Caco-2 (cell line): Measurements from ENCODE around the gene HEATR5A. TPM values are rescaled to one million over a fixed set of nuclear protein-coding genes. Genes with fewer than 3 reads are reported as not detected.

Source experiments
- BruUV-seq: library from RNA; stranded (reverse); fragments of 400-500 nt; replicated peaks from 2 replicates; lab custom pipeline; 2021; lab: Mats Ljungman, UMichigan
- CTCF ChIA-PET: fragments of 300-600 bp; sonication (Branson Sonifier 250); formaldehyde crosslinking; loops from one replicate; lab custom pipeline; 2022; ENCODE audit warnings: antibody characterized with exemption; lab: Charles Lee
- POLR2A ChIA-PET: fragments of 300-600 bp; sonication (Branson Sonifier 250); formaldehyde crosslinking; loops from one replicate; lab custom pipeline; 2022; ENCODE audit warnings: antibody characterized with exemption; lab: Charles Lee
- DNase-seq, 2 experiments: peaks; one replicate each; pipeline versions ENCODE4 v3.0.0 to v3.0.0-alpha.2; 2020 to 2022
- H3K27me3 ChIP-seq: replicated peaks from 2 replicates; pipeline ENCODE4 v1.6.0; 2011; ENCODE audit warnings: low read length; ENCODE audit not compliant: control insufficient read depth, insufficient read depth
- H3K36me3 ChIP-seq: 2 replicates; pipeline ENCODE4 v1.5.1; 2011; ENCODE audit warnings: low read length; ENCODE audit not compliant: control insufficient read depth, insufficient read depth
- H3K4me1 ChIP-seq: fragments of 250-450 bp; sonication (Bioruptor Pico); 2 replicates; pipeline ENCODE4 v1.5.1; 2020; ENCODE audit warnings: mild to moderate bottlenecking
- H3K4me3 ChIP-seq: 2 replicates; pipeline ENCODE4 v1.5.1; 2011; ENCODE audit warnings: low read depth, mild to moderate bottlenecking, control low read depth, low read length
- H3K9me3 ChIP-seq: fragments of 250-450 bp; sonication (Bioruptor Pico); 2 replicates; pipeline ENCODE4 v1.5.1; 2020; ENCODE audit warnings: mild to moderate bottlenecking, moderate library complexity
- H3K27ac Mint-ChIP-seq: one replicate; pipeline ENCODE4 v1.8.0; 2022; ENCODE audit warnings: mixed read lengths; ENCODE audit not compliant: unreplicated experiment
- H3K27me3 Mint-ChIP-seq: one replicate; pipeline ENCODE4 v1.8.0; 2022; ENCODE audit warnings: mixed read lengths; ENCODE audit not compliant: insufficient read depth, unreplicated experiment
- H3K36me3 Mint-ChIP-seq: one replicate; pipeline ENCODE4 v1.8.0; 2022; ENCODE audit warnings: mild to moderate bottlenecking, mixed read lengths; ENCODE audit not compliant: insufficient read depth, unreplicated experiment
- H3K4me1 Mint-ChIP-seq: one replicate; pipeline ENCODE4 v1.8.0; 2022; ENCODE audit warnings: low read depth, mixed read lengths; ENCODE audit not compliant: unreplicated experiment
- H3K4me3 Mint-ChIP-seq: one replicate; pipeline ENCODE4 v1.8.0; 2022; ENCODE audit warnings: mild to moderate bottlenecking, moderate library complexity, mixed read lengths; ENCODE audit not compliant: unreplicated experiment
- H3K9me3 Mint-ChIP-seq: one replicate; pipeline ENCODE4 v1.8.0; 2022; ENCODE audit warnings: mixed read lengths; ENCODE audit not compliant: unreplicated experiment
- CTCF ChIP-seq, 2 experiments: fragments of 200-600 bp in 1 of 2; IDR thresholded peaks; 1 replicate in 1 of 2; 2 replicates in 1 of 2; pipeline versions ENCODE4 v1.5.1 to v1.8.0; 2011 to 2022; ENCODE audit warnings: antibody characterized with exemption in 1 of 2, control low read depth in 1 of 2, inconsistent platforms in 1 of 2, low read depth in 1 of 2, low read length in 1 of 2, mild to moderate bottlenecking in 1 of 2, moderate library complexity in 1 of 2; ENCODE audit not compliant: insufficient read depth in 1 of 2, severe bottlenecking in 1 of 2, unreplicated experiment in 1 of 2
- intact Hi-C: fragments of 100-400 bp; cut with micrococcal nuclease; formaldehyde crosslinking; loops from one replicate; pipeline ENCODE4 v1.10.0; 2022; ENCODE audit not compliant: unreplicated experiment
- total RNA-seq: library from RNA; stranded (reverse); gene quantifications from 2 replicates; pipeline ENCODE4 v1.2.3, GENCODE V29; 2022

HEATR5A gene
- total RNA-seq, 1 experiment from 2014 or later, result 55.6 TPM

GRCh38 chr14:31449136-31449535 is 28.8 kb upstream of the HEATR5A start:
- ChIA-PET POLR2A (interaction anchor here (1.8 kb wide), 1 partner anchor 29 kb away, joined by 12 read pairs; the partner anchor contains the start of gene HEATR5A), CTCF (interaction anchor here (0.5 to 1.7 kb wide), 3 partner anchors 29 to 414 kb away, joined by 3 to 8 read pairs (median 3); partner anchors contain the start of gene HEATR5A)

GRCh38 chr14:31445703-31446102 is 25.4 kb upstream of the HEATR5A start:
- ChIA-PET CTCF (no interaction called here), POLR2A (no interaction called here)
- Mint-ChIP-seq H3K27me3 (no peaks in the 10 kb centered on the region), H3K9me3 (no peaks in the 10 kb centered on the region), H3K4me3 (no peak overlapping the region), H3K36me3 (no peaks in the 10 kb centered on the region), H3K27ac (no peak overlapping the region), H3K4me1 (no peaks in the 10 kb centered on the region)
- no peak for DNase-seq
- Histone ChIP-seq H3K4me1 (peaks cover 22% of the 10 kb centered on the region), H3K9me3 (no peaks in the 10 kb centered on the region), H3K4me3 (no peak overlapping the region), H3K36me3 (no peaks in the 10 kb centered on the region), H3K27me3 (no peaks in the 10 kb centered on the region)
- no peak for TF ChIP-seq CTCF (IDR thresholded peaks at IDR 0.05; ENCODE audit: insufficient read depth in 1 of 2, low read depth in 1 of 2, low read length in 1 of 2, severe bottlenecking in 1 of 2, unreplicated experiment in 1 of 2)
- BruUV-seq, result no TSS peak
- intact Hi-C loops, result no loop called here

More at GRCh38 chr14:31449136-31449535, 28.8 kb upstream of the HEATR5A start:
- no peak for DNase-seq
- Mint-ChIP-seq H3K4me1 (no peaks in the 10 kb centered on the region), H3K27ac (no peak overlapping the region), H3K36me3 (peaks cover 5% of the 10 kb centered on the region), H3K9me3 (no peaks in the 10 kb centered on the region), H3K27me3 (no peaks in the 10 kb centered on the region), H3K4me3 (no peak overlapping the region)
- H3K9me3 ChIP-seq, result no peaks in the 10 kb centered on the region
- BruUV-seq, result no TSS peak
- intact Hi-C loops, result no loop called here
- H3K27me3 ChIP-seq, result no peaks in the 10 kb centered on the region
- no peaks in the 10 kb centered on the region; the same call in 1 of the 2 replicates for H3K36me3 ChIP-seq
- no peak overlapping the region for H3K4me3 ChIP-seq
- H3K4me1 ChIP-seq, result no peaks in the 10 kb centered on the region
- TF ChIP-seq CTCF (IDR thresholded peaks at IDR 0.05; ENCODE audit: insufficient read depth in 1 of 2, low read depth in 1 of 2, low read length in 1 of 2, severe bottlenecking in 1 of 2, unreplicated experiment in 1 of 2), result no peak

GRCh38 chr14:31442284-31442683 is 21.9 kb upstream of the HEATR5A start:
- Histone ChIP-seq H3K4me1 (peaks cover 22% of the 10 kb centered on the region), H3K4me3 (no peak overlapping the region), H3K36me3 (no peaks in the 10 kb centered on the region), H3K27me3 (no peaks in the 10 kb centered on the region), H3K9me3 (peaks cover 3% of the 10 kb centered on the region; the same call in 1 of the 2 replicates)
- Mint-ChIP-seq H3K27ac (peak overlapping the region; percentile 12), H3K27me3 (no peaks in the 10 kb centered on the region), H3K36me3 (no peaks in the 10 kb centered on the region), H3K4me3 (no peak overlapping the region), H3K9me3 (no peaks in the 10 kb centered on the region), H3K4me1 (no peaks in the 10 kb centered on the region)
- ChIA-PET POLR2A (interaction anchor here (1.2 kb wide), 1 partner anchor 22 kb away, joined by 13 read pairs; the partner anchor contains the start of gene HEATR5A), CTCF (interaction anchor here (1.6 kb wide), 1 partner anchor 22 kb away, joined by 11 read pairs; the partner anchor contains the start of gene HEATR5A)
- TF ChIP-seq CTCF (IDR thresholded peaks at IDR 0.05; ENCODE audit: insufficient read depth in 1 of 2, low read depth in 1 of 2, low read length in 1 of 2, severe bottlenecking in 1 of 2, unreplicated experiment in 1 of 2), result no peak
- BruUV-seq, result no TSS peak
- intact Hi-C loops, result no loop called here
- DNase-seq, result no peak
